ENCODE results near the gene LARGE1.

LARGE1 gene

DNA sequence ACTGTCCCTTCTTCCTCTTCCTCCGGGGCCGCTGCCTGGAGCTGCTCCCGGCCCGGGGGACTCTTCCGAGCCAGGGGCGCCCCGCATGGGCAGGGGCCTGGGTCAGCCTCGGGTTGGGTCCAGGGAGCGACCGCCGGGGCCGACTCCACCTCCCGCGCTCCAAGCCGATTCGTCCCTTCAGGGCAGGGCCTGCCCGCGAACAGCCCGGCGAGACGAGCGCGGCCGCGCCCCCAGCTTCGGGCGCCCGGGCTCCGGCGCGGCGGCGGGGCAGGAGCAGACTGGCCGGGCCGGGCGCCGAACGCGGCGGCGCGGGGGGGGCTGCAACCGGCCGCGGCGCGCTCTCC, at the start of gene LARGE1:
Gene LARGE1 (minus strand): TSS at position 280 of the 344 bp plus-strand sequence.
- TF ChIP-seq, protein P1, sequence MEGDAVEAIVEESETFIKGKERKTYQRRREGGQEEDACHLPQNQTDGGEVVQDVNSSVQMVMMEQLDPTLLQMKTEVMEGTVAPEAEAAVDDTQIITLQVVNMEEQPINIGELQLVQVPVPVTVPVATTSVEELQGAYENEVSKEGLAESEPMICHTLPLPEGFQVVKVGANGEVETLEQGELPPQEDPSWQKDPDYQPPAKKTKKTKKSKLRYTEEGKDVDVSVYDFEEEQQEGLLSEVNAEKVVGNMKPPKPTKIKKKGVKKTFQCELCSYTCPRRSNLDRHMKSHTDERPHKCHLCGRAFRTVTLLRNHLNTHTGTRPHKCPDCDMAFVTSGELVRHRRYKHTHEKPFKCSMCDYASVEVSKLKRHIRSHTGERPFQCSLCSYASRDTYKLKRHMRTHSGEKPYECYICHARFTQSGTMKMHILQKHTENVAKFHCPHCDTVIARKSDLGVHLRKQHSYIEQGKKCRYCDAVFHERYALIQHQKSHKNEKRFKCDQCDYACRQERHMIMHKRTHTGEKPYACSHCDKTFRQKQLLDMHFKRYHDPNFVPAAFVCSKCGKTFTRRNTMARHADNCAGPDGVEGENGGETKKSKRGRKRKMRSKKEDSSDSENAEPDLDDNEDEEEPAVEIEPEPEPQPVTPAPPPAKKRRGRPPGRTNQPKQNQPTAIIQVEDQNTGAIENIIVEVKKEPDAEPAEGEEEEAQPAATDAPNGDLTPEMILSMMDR (IDR thresholded peaks at IDR 0.05; ENCODE audit: low read depth, low read length, missing control alignments) = no peak
- in situ Hi-C loops (cut with HindIII; ENCODE audit: low sequenced_read_pairs) = no loop called here
- H3K4me3 ChIP-seq (ENCODE audit: low read depth, low read length) = peak within 1 kb of the TSS; percentile 60
- no peak for DNase-seq (ENCODE audit: low read depth)

DNA sequence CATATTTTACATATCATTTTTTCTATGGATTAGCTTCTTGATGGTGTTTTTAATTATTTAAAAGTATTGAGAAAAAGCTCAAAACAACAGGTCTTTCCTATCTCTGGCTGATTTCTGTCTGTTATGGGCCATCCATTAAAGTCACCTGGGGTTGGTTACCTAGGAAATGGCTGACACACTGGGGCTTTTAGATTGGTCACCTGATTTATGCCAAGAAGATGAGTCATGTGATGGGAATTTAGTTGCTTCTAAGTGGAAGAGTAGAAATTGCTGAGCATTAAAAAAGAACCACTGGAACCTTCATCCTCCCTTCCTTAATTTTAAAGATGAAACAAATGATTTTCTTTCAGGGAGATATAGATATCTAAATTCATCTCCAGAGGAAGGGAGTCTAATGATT, 48.8 kb upstream of the LARGE1 start:
- in situ Hi-C loops (cut with HindIII; ENCODE audit: low sequenced_read_pairs) = no loop called here
- TF ChIP-seq, protein P1 (IDR thresholded peaks at IDR 0.05; ENCODE audit: low read depth, low read length, missing control alignments) = no peak

DNA sequence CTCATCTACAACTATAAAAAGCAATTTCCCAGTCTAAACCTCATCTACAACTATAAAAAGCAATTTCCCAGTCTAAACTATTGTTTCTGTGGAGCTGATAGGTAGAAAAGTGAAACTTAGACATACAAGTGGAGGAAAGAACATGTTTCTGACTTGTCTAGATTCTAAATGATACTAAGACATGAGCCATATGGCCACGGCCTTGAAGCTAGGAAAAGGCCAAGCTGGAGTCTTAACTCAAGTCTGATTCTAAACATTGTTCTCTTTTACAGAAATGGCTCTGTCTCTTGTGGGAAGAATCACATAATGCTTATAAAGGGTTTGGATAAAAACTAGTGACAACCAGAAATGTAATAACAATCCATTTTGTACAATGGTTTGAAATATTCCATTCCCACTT, 43.8 kb upstream of the LARGE1 start:
- TF ChIP-seq, protein P1 (IDR thresholded peaks at IDR 0.05; ENCODE audit: low read depth, low read length, missing control alignments) = no peak
- no peak overlapping the region for H3K4me3 ChIP-seq (ENCODE audit: low read depth, low read length)
- in situ Hi-C loops (cut with HindIII; ENCODE audit: low sequenced_read_pairs) = no loop called here
- no peak for DNase-seq (ENCODE audit: low read depth)

More for the DNA sequence above, 48.8 kb upstream of the LARGE1 start:
- no peak overlapping the region for H3K4me3 ChIP-seq (ENCODE audit: low read depth, low read length)
- DNase-seq (ENCODE audit: low read depth) = no peak

DNA sequence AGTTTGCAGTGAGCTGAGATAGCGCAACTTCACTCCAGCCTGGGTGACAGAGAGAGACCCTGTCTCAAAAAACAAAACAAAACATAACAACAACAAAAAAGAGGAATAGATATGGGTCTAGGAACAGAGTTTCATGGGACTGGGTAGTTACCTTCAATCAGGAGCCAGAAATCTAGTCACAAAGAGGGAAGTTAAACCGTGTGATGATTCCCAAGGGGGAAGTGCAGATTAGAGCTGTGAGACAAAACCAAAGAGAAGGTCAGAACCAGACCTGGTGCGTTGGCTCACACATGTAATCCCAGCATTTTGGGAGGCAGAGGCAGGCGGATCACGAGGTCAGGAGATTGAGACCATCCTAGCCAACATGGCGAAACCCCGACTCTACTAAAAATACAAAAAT, 42.1 kb upstream of the LARGE1 start:
- in situ Hi-C loops (cut with HindIII; ENCODE audit: low sequenced_read_pairs) = no loop called here

DNA sequence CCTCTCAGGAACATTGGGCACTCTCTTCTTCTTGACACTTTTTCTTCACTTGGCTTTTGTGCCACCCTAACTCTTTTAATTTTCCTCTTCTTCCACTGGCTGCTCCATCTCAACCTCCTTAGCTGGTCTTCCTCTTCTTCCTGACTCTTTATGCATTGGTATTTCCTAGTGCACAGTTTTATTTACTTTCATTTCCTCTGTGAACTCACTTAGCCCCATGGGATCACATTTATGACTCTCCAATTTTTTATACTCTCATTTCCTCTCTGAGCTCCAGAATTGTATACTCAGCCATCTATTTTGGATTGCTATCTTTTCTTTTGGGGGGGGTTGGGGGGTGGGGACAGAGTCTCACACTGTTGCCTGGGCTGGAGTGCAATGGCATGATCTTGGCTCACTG, 38.5 kb upstream of the LARGE1 start:
- DNase-seq (ENCODE audit: low read depth) = no peak
- TF ChIP-seq, protein P1 (IDR thresholded peaks at IDR 0.05; ENCODE audit: low read depth, low read length, missing control alignments) = no peak
- no peak overlapping the region for H3K4me3 ChIP-seq (ENCODE audit: low read depth, low read length)
- in situ Hi-C loops (cut with HindIII; ENCODE audit: low sequenced_read_pairs) = no loop called here

More for the DNA sequence above, 42.1 kb upstream of the LARGE1 start:
- TF ChIP-seq, protein P1 (IDR thresholded peaks at IDR 0.05; ENCODE audit: low read depth, low read length, missing control alignments) = no peak
- DNase-seq (ENCODE audit: low read depth) = no peak
- H3K4me3 ChIP-seq (ENCODE audit: low read depth, low read length) = no peak overlapping the region

DNA sequence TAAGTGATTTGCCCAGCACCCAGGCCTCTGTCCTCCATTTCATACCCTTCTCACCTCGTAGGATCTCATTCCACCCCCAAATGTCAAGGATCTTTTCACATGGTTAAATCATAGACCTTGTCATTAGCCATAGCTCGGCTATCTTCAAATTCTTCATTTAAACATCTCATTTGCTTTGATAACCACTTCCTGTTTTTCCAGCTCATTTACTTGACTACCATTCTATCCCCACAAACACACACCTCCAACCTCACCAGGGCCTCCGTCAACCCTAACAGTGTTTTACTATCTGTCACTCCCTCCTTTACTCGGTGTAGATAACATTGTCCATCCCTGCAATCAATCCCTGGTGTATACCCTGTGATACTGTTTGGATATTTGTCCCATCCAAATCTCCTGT, 36.8 kb upstream of the LARGE1 start:
- no peak overlapping the region for H3K4me3 ChIP-seq (ENCODE audit: low read depth, low read length)
- in situ Hi-C loops (cut with HindIII; ENCODE audit: low sequenced_read_pairs) = no loop called here
- no peak for DNase-seq (ENCODE audit: low read depth)
- TF ChIP-seq, protein P1 (IDR thresholded peaks at IDR 0.05; ENCODE audit: low read depth, low read length, missing control alignments) = no peak

DNA sequence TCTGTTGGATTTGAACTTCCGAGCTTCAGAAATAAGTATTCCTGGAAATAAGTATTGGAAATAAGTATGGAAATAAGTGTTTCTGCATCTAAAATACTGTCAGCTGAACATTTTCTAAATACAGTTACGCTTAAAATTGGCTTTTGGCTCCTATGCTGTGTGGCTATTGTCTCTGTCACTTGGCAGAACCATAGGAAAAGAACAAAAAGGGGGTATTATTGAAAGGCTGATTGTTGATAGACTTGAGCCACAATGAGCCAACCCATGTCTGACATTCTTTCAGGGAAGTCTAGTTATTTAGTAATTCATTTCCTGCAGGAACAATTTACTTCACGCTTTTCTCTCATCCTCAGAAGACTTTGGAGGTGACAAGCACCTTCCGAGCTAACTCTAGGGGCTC, 32.5 kb upstream of the LARGE1 start:
- in situ Hi-C loops (cut with HindIII; ENCODE audit: low sequenced_read_pairs) = no loop called here
- no peak overlapping the region for H3K4me3 ChIP-seq (ENCODE audit: low read depth, low read length)
- DNase-seq (ENCODE audit: low read depth) = no peak
- TF ChIP-seq, protein P1 (IDR thresholded peaks at IDR 0.05; ENCODE audit: low read depth, low read length, missing control alignments) = no peak

All from astrocyte of the cerebellum (primary cell).